ENCODE data around the gene GPR160.

- TF ChIP-seq CTCF (conservative IDR thresholded peaks at IDR 0.05; ENCODE audit: low read depth in 2 of 2) (no peak), POLR2AphosphoS5 (IDR thresholded peaks at IDR 0.05; ENCODE audit: low read depth) (no peak), EZH2 (IDR thresholded peaks at IDR 0.05; ENCODE audit: low read depth, unreplicated experiment) (no peak), REST (IDR thresholded peaks at IDR 0.05; ENCODE audit: unreplicated experiment) (no peak), ETS1 (IDR thresholded peaks at IDR 0.05) (no peak), JUNB (IDR thresholded peaks at IDR 0.05; ENCODE audit: unreplicated experiment) (no peak), EZH2phosphoT487 (IDR thresholded peaks at IDR 0.05; ENCODE audit: unreplicated experiment) (no peak), STAT1 (IDR thresholded peaks at IDR 0.05; ENCODE audit: unreplicated experiment) (no peak), ZNF331 (CRISPR knock-in tag; IDR thresholded peaks at IDR 0.05; ENCODE audit: low read depth) (no peak)
Measured at GRCh38 chr3:170064108-170064507, 26.3 kb downstream of the GPR160 start.

All from GM23338 (cell line).